Choroid plexus epithelial cell (primary cell): Measurements from ENCODE around the gene PNKP.
"Not testable (repeated sequence)": the region's sequence is repeated elsewhere in the genome, so short reads cannot be mapped to it uniquely, and the experiment has no call there.

Experiments used
- DNase-seq: peaks from one replicate; pipeline ENCODE4 v3.0.0-alpha.2; 2010; ENCODE audit warnings: low read depth
- H3K4me3 ChIP-seq: 2 replicates; pipeline ENCODE4 v1.5.1; 2011; ENCODE audit warnings: low read depth, mild to moderate bottlenecking, control low read depth, low read length, moderate library complexity
- CTCF ChIP-seq: conservative IDR thresholded peaks from 2 replicates; pipeline ENCODE4 v1.5.1; 2011; ENCODE audit warnings: low read depth, mild to moderate bottlenecking, control low read depth, inconsistent platforms, low read length, moderate library complexity

PNKP gene

GRCh38 chr19:49823472-49823871, 43.9 kb downstream of the PNKP start:
- DNase-seq, result no peak
- no peak for TF ChIP-seq CTCF
- no peak overlapping the region for H3K4me3 ChIP-seq

DNA sequence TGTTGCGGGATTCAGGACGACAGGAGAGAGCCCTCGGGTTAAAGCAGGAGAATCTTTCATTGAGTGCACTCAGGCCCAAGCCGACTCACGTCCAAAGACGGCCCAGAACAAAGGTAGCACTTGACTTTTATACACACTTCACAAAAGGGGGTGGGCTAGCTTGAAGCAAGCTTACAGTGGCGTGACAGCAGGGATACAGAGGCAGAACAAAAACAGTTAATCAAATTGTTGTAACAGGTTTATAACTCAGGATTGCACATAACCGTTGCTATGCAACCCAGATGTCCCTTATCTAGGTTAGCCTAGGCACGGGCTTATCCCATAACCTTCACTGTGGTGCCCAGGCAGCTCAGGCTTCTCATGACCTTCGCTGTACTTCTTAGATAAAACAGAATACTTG, 47.3 kb downstream of the PNKP start:
- no peak for TF ChIP-seq CTCF
- DNase-seq, result no peak
- H3K4me3 ChIP-seq, result no peak overlapping the region

DNA sequence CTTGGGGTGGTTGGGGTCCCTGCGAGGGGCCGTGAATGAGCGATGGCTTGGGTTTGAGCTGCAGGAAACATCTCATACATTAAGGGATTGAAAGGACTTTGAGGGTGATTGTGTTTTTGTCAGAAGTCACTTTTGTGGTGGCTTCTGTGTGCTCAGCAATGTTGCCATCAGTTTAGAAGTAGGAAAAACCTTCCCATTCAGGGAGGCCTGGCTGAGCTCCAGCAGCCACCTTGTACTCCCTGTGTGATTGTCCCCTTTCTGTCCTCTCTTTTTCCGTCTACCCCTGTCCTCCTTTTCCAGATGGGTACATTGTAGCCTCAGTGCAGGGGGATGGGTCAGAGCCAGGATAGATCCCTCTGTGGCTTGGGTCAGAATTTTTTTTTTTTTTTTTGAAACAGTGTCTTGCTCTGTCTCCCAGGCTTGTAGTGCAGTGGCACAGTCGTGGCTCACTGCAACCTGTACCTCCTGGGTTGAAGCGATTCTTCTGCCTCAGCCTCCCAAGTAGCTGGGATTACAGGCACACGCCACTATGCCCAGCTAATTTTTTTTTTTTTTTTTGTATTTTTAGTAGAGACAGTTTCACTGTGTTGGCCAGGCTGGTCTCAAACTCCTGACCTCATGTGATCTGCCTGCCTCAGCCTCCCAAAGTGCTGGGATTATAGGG, 47.8 kb downstream of the PNKP start:
- DNase-seq, result not testable (repeated sequence)
- peak overlapping the region; percentile 94 for H3K4me3 ChIP-seq

DNA sequence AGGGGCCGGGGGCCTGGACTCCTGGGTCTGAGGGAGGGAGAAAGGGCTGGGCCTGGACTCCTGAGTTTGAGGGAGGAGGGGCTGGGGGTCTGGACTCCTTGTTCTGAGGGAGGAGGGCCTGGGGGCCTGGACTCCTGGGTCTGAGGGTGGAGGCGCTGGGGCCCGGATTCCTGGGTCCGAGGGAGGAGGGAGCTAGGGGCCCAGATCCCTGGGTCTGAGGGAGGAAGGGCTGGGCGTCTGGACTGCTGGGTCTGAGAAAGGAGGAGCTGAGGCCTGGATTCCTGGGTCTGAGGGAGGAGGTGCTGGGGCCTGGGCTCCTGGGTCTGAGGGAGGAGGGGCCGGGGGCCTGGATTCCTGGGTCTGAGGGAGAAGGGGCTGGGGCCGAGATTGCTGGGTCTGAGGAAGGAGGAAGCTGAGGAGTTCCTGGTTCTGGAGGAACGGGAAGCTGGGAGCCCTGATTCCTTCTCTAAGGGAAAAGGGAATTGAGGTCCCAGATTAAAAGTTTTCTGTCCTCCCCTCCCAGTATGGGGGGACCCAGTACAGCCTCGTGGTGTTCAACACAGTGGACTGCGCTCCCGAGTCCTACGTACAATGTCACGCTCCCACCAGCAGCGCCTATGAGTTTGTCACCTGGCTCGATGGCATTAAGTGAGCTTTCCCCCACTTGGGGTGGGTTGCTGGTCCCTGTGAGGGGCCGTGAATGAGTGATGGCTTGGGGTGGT, 48.6 kb downstream of the PNKP start:
- no peak for DNase-seq
- no peak for TF ChIP-seq CTCF
- H3K4me3 ChIP-seq, result peak overlapping the region; percentile 94

GRCh38 chr19:49817964-49818648, 49.3 kb downstream of the PNKP start, which contains the start of gene MED25:
Gene MED25 (plus strand): TSS chr19:49818289. CDS start chr19:49818342, 53 bp downstream.
- peak within 1 kb of the TSS; percentile 94 for H3K4me3 ChIP-seq
- peak; percentile 84 for DNase-seq
- no peak for TF ChIP-seq CTCF

- no peak for TF ChIP-seq CTCF
- no peak overlapping the region for H3K4me3 ChIP-seq
- DNase-seq, result no peak
Measured at GRCh38 chr19:49816590-49816989, 50.8 kb downstream of the PNKP start.

- DNase-seq, result no peak
- TF ChIP-seq CTCF, result no peak
- H3K4me3 ChIP-seq, result peak overlapping the region; percentile 76
Measured at GRCh38 chr19:49814010-49814409, 53.4 kb downstream of the PNKP start.
